ENCODE data around the gene RAPGEF1.

- TF ChIP-seq CTCF (IDR thresholded peaks at IDR 0.05; ENCODE audit: extremely low read depth in 1 of 2, insufficient read depth in 1 of 2, low read depth in 1 of 2, low read length in 2 of 2) (no peak), MAX (IDR thresholded peaks at IDR 0.05; ENCODE audit: insufficient read depth, insufficient read length) (no peak), MYC (IDR thresholded peaks at IDR 0.05; ENCODE audit: low read depth, low read length) (no peak), POLR2A (IDR thresholded peaks at IDR 0.05; ENCODE audit: low read depth, low read length) (no peak), EZH2 (IDR thresholded peaks at IDR 0.05; ENCODE audit: borderline replicate concordance, low read depth, low read length, severe bottlenecking) (no peak), POLR2AphosphoS5 (IDR thresholded peaks at IDR 0.05; ENCODE audit: insufficient read depth, low read depth, low read length) (no peak)
These were observed 177.6 kb downstream of the RAPGEF1 start for GRCh38 chr9:131562032-131562959.
